ENCODE measurements around the gene MX2. TPM values are rescaled to one million over a fixed set of nuclear protein-coding genes. Genes with fewer than 3 reads are reported as not detected.
"Not testable (repeated sequence)": the region's sequence is repeated elsewhere in the genome, so short reads cannot be mapped to it uniquely, and the experiment has no call there.

The MX2 gene
- total and polyA plus RNA-seq, 9 of the 15 experiments (the other 6 are each of a cell fraction or from before 2014, with no cell fraction given), result 0.10 to 0.95 (median 0.47) TPM; not detected in 1

- 0% methylated on average over 5 of the region's 5 CpGs for WGBS (ENCODE audit: insufficient coverage, low coverage, missing lambda C conversion rate)
- DNase-seq (ENCODE audit: extremely low read depth in 1 of 4, low spot score in 3 of 4); H3K9ac ChIP-seq (ENCODE audit: insufficient read depth in 1 of 2, low read depth in 2 of 2, low read length in 2 of 2); H3K27ac ChIP-seq (ENCODE audit: extremely low read depth, low read depth, low read length); H3K36me3 ChIP-seq (ENCODE audit: control insufficient read depth, insufficient read depth, low read length); H3K9me3 ChIP-seq (replicated peaks; ENCODE audit: control insufficient read depth, insufficient read depth, low read depth, low read length); in situ Hi-C loops (cut with MboI); BruUV-seq (replicated peaks); H3K79me2 ChIP-seq (ENCODE audit: control insufficient read depth, insufficient read depth, low read length); H3K4me3 ChIP-seq; CTCF ChIA-PET (ENCODE audit: low intra/inter-chr PET ratio); H3K9me1 ChIP-seq (ENCODE audit: control insufficient read depth, insufficient read depth, low read length); H3K4me2 ChIP-seq (ENCODE audit: insufficient read depth, low read length); FAIRE-seq; H4K20me1 ChIP-seq (replicated peaks; ENCODE audit: control insufficient read depth, insufficient read depth, low read length); intact Hi-C loops (cut with micrococcal nuclease); ATAC-seq: not testable (repeated sequence)
- POLR2A ChIA-PET, result interaction anchor here (0.6 kb wide), 1 partner anchor 1890 kb away, joined by 3 read pairs; no protein-coding TSS in a partner anchor
- H2AFZ ChIP-seq (ENCODE audit: low read depth, low read length), result peak overlapping the region; percentile 65; the same call in 1 of the 2 replicates
- H3K27me3 ChIP-seq (ENCODE audit: control insufficient read depth in 2 of 2, insufficient read depth in 2 of 2, low read length in 2 of 2), result peaks cover 15 to 40% of the 10 kb centered on the region in 2 experiments; a peak in 4 of 5 replicates
- peaks cover 0 to 15% of the 10 kb centered on the region in 2 experiments; a peak in 2 of 5 replicates for H3K4me1 ChIP-seq (replicated peaks in 1 of 2; ENCODE audit: control insufficient read depth in 2 of 2, insufficient read depth in 2 of 2, low read length in 2 of 2)
Measured at GRCh38 chr21:41423305-41423636, 61.4 kb downstream of the MX2 start.

DNA sequence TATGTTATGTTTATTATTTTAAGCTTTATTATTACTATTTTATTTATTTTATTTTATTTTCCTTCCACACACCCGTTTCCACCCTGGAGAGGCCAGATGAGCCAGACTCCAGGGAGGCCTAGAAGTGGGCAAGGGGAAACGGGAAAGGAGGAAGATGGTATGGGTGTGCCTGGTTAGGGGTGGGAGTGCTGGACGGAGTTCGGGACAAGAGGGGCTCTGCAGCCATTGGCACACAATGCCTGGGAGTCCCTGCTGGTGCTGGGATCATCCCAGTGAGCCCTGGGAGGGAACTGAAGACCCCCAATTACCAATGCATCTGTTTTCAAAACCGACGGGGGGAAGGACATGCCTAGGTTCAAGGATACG lies 63.7 kb downstream of the MX2 start:
- Histone ChIP-seq H3K9ac (ENCODE audit: insufficient read depth in 1 of 2, low read depth in 2 of 2, low read length in 2 of 2) (no peak overlapping the region), H3K27ac (ENCODE audit: extremely low read depth, low read depth, low read length) (no peak overlapping the region), H3K9me3 (replicated peaks; ENCODE audit: control insufficient read depth, insufficient read depth, low read depth, low read length) (no peaks in the 10 kb centered on the region), H3K4me3 (no peak overlapping the region), H3K4me2 (ENCODE audit: insufficient read depth, low read length) (no peak overlapping the region), H3K27me3 (ENCODE audit: control insufficient read depth in 2 of 2, insufficient read depth in 2 of 2, low read length in 2 of 2) (peaks cover 22 to 51% of the 10 kb centered on the region in 2 experiments; a peak in 4 of 5 replicates), H3K79me2 (ENCODE audit: control insufficient read depth, insufficient read depth, low read length) (no peaks in the 10 kb centered on the region), H3K9me1 (ENCODE audit: control insufficient read depth, insufficient read depth, low read length) (no peaks in the 10 kb centered on the region), H2AFZ (ENCODE audit: low read depth, low read length) (no peak overlapping the region), H3K4me1 (replicated peaks in 1 of 2; ENCODE audit: control insufficient read depth in 2 of 2, insufficient read depth in 2 of 2, low read length in 2 of 2) (peaks cover 0 to 7% of the 10 kb centered on the region in 2 experiments; a peak in 2 of 5 replicates), H4K20me1 (replicated peaks; ENCODE audit: control insufficient read depth, insufficient read depth, low read length) (no peaks in the 10 kb centered on the region), H3K36me3 (ENCODE audit: control insufficient read depth, insufficient read depth, low read length) (no peaks in the 10 kb centered on the region)
- ATAC-seq (no peak), FAIRE-seq (no peak), DNase-seq (ENCODE audit: extremely low read depth in 1 of 4, low spot score in 3 of 4) (no peak)
- TF ChIP-seq MTA1 (IDR thresholded peaks at IDR 0.05; ENCODE audit: borderline replicate concordance) (no peak), IRF2 (CRISPR knock-in tag; IDR thresholded peaks at IDR 0.05) (no peak), SFPQ (IDR thresholded peaks at IDR 0.05; ENCODE audit: low read depth, low read length) (no peak), STAG1 (CRISPR knock-in tag; IDR thresholded peaks at IDR 0.05; ENCODE audit: borderline replicate concordance) (no peak), SRSF1 (IDR thresholded peaks at IDR 0.05; ENCODE audit: low read depth, low read length) (no peak), PTRF (tag; IDR thresholded peaks at IDR 0.05) (no peak), CEBPB (tag; IDR thresholded peaks at IDR 0.05) (no peak)
- TF ChIP-seq, protein P1, sequence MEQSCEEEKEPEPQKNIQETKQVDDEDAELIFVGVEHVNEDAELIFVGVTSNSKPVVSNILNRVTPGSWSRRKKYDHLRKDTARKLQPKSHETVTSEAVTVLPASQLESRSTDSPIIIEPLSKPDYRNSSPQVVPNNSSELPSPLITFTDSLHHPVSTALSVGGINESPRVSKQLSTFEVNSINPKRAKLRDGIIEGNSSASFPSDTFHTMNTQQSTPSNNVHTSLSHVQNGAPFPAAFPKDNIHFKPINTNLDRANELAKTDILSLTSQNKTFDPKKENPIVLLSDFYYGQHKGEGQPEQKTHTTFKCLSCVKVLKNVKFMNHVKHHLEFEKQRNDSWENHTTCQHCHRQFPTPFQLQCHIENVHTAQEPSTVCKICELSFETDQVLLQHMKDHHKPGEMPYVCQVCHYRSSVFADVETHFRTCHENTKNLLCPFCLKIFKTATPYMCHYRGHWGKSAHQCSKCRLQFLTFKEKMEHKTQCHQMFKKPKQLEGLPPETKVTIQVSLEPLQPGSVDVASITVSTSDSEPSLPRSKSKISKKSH (CRISPR knock-in tag; IDR thresholded peaks at IDR 0.05), result no peak
- ChIA-PET CTCF (ENCODE audit: low intra/inter-chr PET ratio) (no interaction called here), POLR2A (no interaction called here)
- no TSS peak for BruUV-seq (replicated peaks)
- in situ Hi-C loops (cut with MboI) (no loop called here), intact Hi-C loops (cut with micrococcal nuclease) (no loop called here)
- 2% methylated on average over 7 of the region's 7 CpGs for WGBS (ENCODE audit: insufficient coverage, low coverage, missing lambda C conversion rate)

Measured in K562 (cell line).